Erythroblast (primary cell): ENCODE data around the gene FOXL2NB.

ENCODE experiments used
- GATA1 ChIP-seq: IDR thresholded peaks from 2 replicates; pipeline ENCODE4 v1.6.1; 2011; ENCODE audit warnings: low read depth, mild to moderate bottlenecking, control low read depth, low read length, moderate library complexity
- POLR2A ChIP-seq: IDR thresholded peaks from 2 replicates; pipeline ENCODE4 v1.6.1; 2011; ENCODE audit warnings: mild to moderate bottlenecking, low read length

DNA sequence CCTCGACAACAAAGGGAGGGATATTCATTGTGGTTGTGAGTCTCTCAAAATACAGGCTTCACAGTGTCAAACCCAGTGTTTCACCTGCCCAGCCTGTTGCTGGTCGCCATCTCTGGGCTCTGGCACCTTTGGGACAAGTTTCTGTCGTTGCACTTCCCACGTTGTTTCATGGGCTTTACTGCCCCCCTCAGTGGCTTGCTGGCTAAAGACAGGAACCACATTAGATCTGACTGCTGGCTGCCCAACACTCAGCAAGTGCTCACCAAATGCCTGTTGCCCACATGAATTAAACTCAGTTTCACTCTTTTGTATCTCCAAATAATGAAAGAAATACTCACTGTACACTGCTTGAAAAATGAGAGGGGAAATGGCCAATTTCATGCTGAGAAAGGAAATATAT, 27.7 kb upstream of the FOXL2NB start:
- TF ChIP-seq POLR2A (no peak), GATA1 (no peak)
